Breast epithelium (tissue), 3 donors: ENCODE data around the gene OR5L2.

Experiments
- POLR2A ChIP-seq: fragments of 450-650 bp; IDR thresholded peaks from one replicate; pipeline ENCODE4 v1.6.1; 2016; ENCODE audit warnings: antibody characterized with exemption, mild to moderate bottlenecking, moderate library complexity
- POLR2AphosphoS5 ChIP-seq, 3 donors: sonication (generic); formaldehyde crosslinking; IDR thresholded peaks; one replicate each; pipeline ENCODE4 v1.6.1; 2017; ENCODE audit warnings: antibody characterized with exemption in 3 of 3
- TF ChIP-seq, protein P1 (sequence below), 3 donors: fragments of 450-650 bp; IDR thresholded peaks; one replicate each; pipeline ENCODE4 v1.5.1; 2016 to 2017; ENCODE audit warnings: antibody characterized with exemption in 3 of 3, mild to moderate bottlenecking in 3 of 3, moderate library complexity in 3 of 3

DNA sequence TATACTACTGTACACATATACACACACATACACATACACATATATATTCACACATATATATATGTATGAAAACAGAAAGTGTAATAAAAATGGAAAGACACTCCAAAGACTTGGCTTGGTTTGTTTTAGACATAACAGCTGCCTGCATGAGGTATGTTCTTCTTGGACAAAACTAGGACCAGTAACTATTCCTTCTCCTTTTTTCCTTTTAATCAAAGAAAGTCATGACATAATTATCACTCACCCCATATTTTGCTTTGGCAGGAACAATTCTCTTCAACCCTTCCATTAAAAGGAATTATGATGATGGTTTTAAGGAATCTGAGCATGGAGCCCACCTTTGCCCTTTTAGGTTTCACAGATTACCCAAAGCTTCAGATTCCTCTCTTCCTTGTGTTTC lies 31.8 kb upstream of the OR5L2 start, which contains the start of gene OR5D14:
- TF ChIP-seq, protein P1, sequence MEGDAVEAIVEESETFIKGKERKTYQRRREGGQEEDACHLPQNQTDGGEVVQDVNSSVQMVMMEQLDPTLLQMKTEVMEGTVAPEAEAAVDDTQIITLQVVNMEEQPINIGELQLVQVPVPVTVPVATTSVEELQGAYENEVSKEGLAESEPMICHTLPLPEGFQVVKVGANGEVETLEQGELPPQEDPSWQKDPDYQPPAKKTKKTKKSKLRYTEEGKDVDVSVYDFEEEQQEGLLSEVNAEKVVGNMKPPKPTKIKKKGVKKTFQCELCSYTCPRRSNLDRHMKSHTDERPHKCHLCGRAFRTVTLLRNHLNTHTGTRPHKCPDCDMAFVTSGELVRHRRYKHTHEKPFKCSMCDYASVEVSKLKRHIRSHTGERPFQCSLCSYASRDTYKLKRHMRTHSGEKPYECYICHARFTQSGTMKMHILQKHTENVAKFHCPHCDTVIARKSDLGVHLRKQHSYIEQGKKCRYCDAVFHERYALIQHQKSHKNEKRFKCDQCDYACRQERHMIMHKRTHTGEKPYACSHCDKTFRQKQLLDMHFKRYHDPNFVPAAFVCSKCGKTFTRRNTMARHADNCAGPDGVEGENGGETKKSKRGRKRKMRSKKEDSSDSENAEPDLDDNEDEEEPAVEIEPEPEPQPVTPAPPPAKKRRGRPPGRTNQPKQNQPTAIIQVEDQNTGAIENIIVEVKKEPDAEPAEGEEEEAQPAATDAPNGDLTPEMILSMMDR (IDR thresholded peaks at IDR 0.05): no peak
- TF ChIP-seq POLR2A (no peak), POLR2AphosphoS5 (IDR thresholded peaks at IDR 0.05) (no peak)
